Upper lobe of left lung (tissue), 6 donors: ENCODE measurements around the gene ABCA6. TPM values are rescaled to one million over a fixed set of nuclear protein-coding genes. Genes with fewer than 3 reads are reported as not detected.
"Not testable (repeated sequence)": the region's sequence is repeated elsewhere in the genome, so short reads cannot be mapped to it uniquely, and the experiment has no call there.

Experiments used
- ATAC-seq, 2 donors: fragments of 200-7000 bp; cut with Tn5 transposase; one replicate each; pipeline ENCODE4 v1.9.1; 2022; ENCODE audit warnings: mild to moderate bottlenecking in 2 of 2, moderate library complexity in 2 of 2; ENCODE audit not compliant: low FRiP score in 2 of 2
- DNase-seq, 2 donors: peaks; one replicate each; pipeline ENCODE4 v3.0.0-alpha.2; 2019 to 2020
- H3K27ac ChIP-seq, 4 donors: fragments of 200-600 bp; sonication (generic); one replicate each; pipeline ENCODE4 v1.5.1; 2016 to 2019
- H3K27me3 ChIP-seq, 4 donors: fragments of 200-600 bp; sonication (generic); one replicate each; pipeline ENCODE4 v1.5.1; 2017 to 2019
- H3K36me3 ChIP-seq, 4 donors: fragments of 200-600 bp; sonication (generic); one replicate each; pipeline ENCODE4 v1.5.1; 2016 to 2019
- H3K4me1 ChIP-seq, 4 donors: fragments of 200-600 bp; sonication (generic); one replicate each; pipeline ENCODE4 v1.5.1; 2018 to 2019
- H3K4me3 ChIP-seq, 4 donors: fragments of 200-600 bp; sonication (generic); one replicate each; pipeline ENCODE4 v1.5.1; 2017 to 2019; ENCODE audit warnings: mild to moderate bottlenecking in 2 of 4, moderate library complexity in 1 of 4
- H3K9me3 ChIP-seq, 4 donors: fragments of 200-600 bp; sonication (generic); one replicate each; pipeline ENCODE4 v1.5.1; 2018 to 2019
- EP300 ChIP-seq, 4 donors: sonication (generic); formaldehyde crosslinking; IDR thresholded peaks; one replicate each; pipeline ENCODE4 v1.5.1; 2017; ENCODE audit warnings: antibody characterized with exemption in 4 of 4, control low read depth in 2 of 4
- POLR2A ChIP-seq, 4 donors: fragments of 450-650 bp; IDR thresholded peaks; one replicate each; pipeline ENCODE4 v1.5.1; 2016 to 2017; ENCODE audit warnings: antibody characterized with exemption in 4 of 4, mild to moderate bottlenecking in 2 of 4
- POLR2AphosphoS5 ChIP-seq, 2 donors: sonication (generic); formaldehyde crosslinking; IDR thresholded peaks; one replicate each; pipeline ENCODE4 v1.5.1; 2017; ENCODE audit warnings: antibody characterized with exemption in 2 of 2
- WGBS, 2 donors: methylation state at CpG; one replicate each; pipeline ENCODE4 v1.1.5; 2017 to 2018; 5-methylcytosine and 5-hydroxymethylcytosine counted together
- total RNA-seq, 6 donors: library from RNA; depleted of rRNA in 4 of 6; stranded (reverse); fragments of >200 nt in 4 of 6; gene quantifications; one replicate each; pipeline versions ENCODE4 v1.1.0 to v1.2.1, GENCODE V29; 2016 to 2021
- TF ChIP-seq, protein P1 (sequence below), 6 experiments: fragments of 450-650 bp in 4 of 6; fragments of 200-600 bp in 2 of 6; sonication (generic) in 2 of 6; IDR thresholded peaks; one replicate each; pipeline ENCODE4 v1.5.1; 2016 to 2019; ENCODE audit warnings: antibody characterized with exemption in 6 of 6
- donor health status: DM: no; HTN: no; CAD: no; lungs with moderate emphysema.
- donor health status: DM: no; HTN: yes; CAD: no; lungs with severe emphysema.

Gene ABCA6
- total RNA-seq, 6 donors from 2014 or later: 17.6 to 176 (median 44.3) TPM

DNA sequence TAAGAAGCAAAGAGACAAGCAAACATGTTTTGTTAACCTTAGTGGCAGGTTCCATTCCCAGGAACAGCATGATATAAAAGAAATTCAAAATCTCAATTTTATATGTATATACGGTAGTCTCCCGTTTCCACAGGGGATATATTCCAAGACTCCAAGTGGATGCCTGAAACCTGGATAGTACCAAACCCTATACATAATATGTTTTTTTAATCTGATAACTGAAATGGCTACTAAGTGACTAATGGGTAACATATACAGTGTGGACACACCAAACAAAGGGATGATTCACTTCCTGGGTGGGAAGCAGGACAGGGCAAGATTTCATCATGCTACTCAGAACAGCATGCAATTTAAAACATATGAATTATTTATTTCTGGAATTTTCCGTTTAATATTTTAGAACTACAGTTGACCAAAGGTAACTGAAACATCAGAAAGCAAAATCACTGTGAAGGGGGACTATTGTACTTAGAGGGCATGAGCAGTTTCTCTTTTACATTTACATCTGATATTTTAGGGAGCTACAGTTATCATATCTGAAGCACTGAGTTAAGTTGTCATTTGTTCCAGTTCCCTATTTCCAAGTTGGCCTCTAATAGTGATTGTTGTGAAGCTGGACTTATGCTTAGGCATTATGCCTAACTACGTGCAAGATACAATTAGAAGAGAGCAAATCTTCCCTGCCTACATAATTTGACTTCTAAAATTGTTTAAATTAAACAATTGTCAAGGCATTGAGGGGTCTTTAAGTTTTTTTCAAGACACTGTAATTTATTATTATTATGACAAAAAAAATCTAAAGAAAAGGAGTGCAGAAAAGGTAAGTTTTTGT is 34.1 kb upstream of the ABCA6 start:
- H3K4me1 ChIP-seq: peaks cover 0 to 4% (median 0%) of the 10 kb centered on the region in 4 donors
- WGBS, 2 donors: 82 to 90% methylated on average over 4 of the region's 4 CpGs
- H3K36me3 ChIP-seq: no peaks in the 10 kb centered on the region
- ATAC-seq (peak; percentile 53 to 83), DNase-seq (no peak)
- TF ChIP-seq, protein P1, sequence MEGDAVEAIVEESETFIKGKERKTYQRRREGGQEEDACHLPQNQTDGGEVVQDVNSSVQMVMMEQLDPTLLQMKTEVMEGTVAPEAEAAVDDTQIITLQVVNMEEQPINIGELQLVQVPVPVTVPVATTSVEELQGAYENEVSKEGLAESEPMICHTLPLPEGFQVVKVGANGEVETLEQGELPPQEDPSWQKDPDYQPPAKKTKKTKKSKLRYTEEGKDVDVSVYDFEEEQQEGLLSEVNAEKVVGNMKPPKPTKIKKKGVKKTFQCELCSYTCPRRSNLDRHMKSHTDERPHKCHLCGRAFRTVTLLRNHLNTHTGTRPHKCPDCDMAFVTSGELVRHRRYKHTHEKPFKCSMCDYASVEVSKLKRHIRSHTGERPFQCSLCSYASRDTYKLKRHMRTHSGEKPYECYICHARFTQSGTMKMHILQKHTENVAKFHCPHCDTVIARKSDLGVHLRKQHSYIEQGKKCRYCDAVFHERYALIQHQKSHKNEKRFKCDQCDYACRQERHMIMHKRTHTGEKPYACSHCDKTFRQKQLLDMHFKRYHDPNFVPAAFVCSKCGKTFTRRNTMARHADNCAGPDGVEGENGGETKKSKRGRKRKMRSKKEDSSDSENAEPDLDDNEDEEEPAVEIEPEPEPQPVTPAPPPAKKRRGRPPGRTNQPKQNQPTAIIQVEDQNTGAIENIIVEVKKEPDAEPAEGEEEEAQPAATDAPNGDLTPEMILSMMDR (IDR thresholded peaks at IDR 0.05): no peak
- TF ChIP-seq POLR2AphosphoS5 (IDR thresholded peaks at IDR 0.05) (no peak), POLR2A (IDR thresholded peaks at IDR 0.05) (no peak), EP300 (IDR thresholded peaks at IDR 0.05) (no peak)
- no peaks in the 10 kb centered on the region for H3K27me3 ChIP-seq
- H3K4me3 ChIP-seq: no peak overlapping the region
- no peaks in the 10 kb centered on the region for H3K9me3 ChIP-seq
- H3K27ac ChIP-seq: peak overlapping the region in 2 of 4 donors; percentile 6 to 7

DNA sequence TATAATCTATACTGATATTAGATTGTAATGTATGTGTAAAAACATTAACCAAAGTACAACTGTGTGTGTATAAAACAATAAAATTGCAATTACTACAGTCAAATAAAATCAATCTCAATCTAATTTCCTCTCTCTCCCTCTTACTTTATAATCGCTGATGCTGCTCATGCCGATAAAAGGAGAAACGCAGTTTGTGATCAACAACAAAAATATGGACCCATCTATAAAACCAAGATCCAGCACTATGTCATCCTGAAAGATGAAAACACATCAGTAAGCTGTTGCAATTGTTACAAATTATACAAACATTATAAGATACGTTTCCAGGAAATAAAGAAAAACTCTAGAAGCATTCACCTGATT is 33.5 kb upstream of the ABCA6 start:
- Histone ChIP-seq H3K36me3 (no peaks in the 10 kb centered on the region), H3K27me3 (no peaks in the 10 kb centered on the region), H3K27ac (no peak overlapping the region), H3K4me1 (peaks cover 0 to 4% (median 0%) of the 10 kb centered on the region in 4 donors), H3K9me3 (no peaks in the 10 kb centered on the region), H3K4me3 (no peak overlapping the region)
- TF ChIP-seq, protein P1 (IDR thresholded peaks at IDR 0.05): no peak
- TF ChIP-seq POLR2AphosphoS5 (IDR thresholded peaks at IDR 0.05): no peak
- WGBS, 2 donors: 80 to 86% methylated on average over 4 of the region's 4 CpGs
- no peak for DNase-seq
- no peak for ATAC-seq

DNA sequence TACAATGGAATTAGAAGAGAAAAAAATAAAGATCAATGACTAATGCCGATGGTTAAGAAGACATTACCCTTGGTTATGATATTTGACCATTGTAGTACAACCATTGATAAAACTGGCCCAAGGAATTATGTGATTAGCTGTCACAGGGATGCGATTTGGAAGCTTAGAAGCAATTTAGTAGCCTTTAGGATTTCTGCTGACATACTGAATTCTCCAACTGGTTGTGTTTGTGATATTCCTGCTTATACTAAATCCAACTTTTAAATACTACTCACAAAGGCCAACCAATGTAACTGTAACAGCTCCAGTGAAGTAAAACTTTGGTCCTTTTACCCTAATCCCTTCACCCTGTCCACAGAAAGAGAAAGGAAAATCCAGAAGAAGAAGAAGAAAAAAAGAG is 31.4 kb upstream of the ABCA6 start:
- WGBS, 2 donors: 62 to 66% methylated on average over 2 of the region's 2 CpGs
- Histone ChIP-seq H3K27ac (no peak overlapping the region), H3K4me3 (no peak overlapping the region), H3K9me3 (no peaks in the 10 kb centered on the region), H3K27me3 (no peaks in the 10 kb centered on the region), H3K36me3 (no peaks in the 10 kb centered on the region), H3K4me1 (no peaks in the 10 kb centered on the region)
- TF ChIP-seq EP300 (IDR thresholded peaks at IDR 0.05) (no peak), POLR2AphosphoS5 (IDR thresholded peaks at IDR 0.05) (no peak), POLR2A (IDR thresholded peaks at IDR 0.05) (no peak)
- TF ChIP-seq, protein P1 (IDR thresholded peaks at IDR 0.05): no peak
- no peak for ATAC-seq
- no peak for DNase-seq

DNA sequence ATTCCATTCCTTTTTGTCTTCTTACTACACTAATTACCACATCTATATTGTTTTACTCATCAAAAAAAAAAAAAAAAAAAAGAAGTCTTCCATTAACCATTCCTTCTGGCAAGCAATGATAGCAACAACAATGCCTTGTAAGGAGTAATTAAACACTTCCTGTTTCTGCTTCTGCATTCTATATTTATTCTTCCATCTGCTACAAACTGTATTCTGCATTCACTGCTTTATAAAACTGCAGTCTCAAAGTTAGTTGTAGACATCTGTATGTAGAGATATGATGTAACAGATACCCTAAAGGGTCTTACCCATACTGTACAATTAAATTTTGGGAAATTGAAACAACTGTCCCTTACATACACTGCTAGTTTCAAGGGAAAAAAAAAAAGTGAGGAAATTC is 28.7 kb upstream of the ABCA6 start:
- Histone ChIP-seq H3K36me3 (no peaks in the 10 kb centered on the region), H3K4me1 (no peaks in the 10 kb centered on the region), H3K9me3 (no peaks in the 10 kb centered on the region), H3K27me3 (no peaks in the 10 kb centered on the region), H3K4me3 (no peak overlapping the region), H3K27ac (no peak overlapping the region)
- TF ChIP-seq POLR2AphosphoS5 (IDR thresholded peaks at IDR 0.05): no peak
- TF ChIP-seq POLR2A (IDR thresholded peaks at IDR 0.05): no peak
- TF ChIP-seq, protein P1 (IDR thresholded peaks at IDR 0.05): no peak
- no peak for TF ChIP-seq EP300 (IDR thresholded peaks at IDR 0.05)
- DNase-seq: no peak
- peak in 1 of 2 donors; percentile 42 for ATAC-seq

DNA sequence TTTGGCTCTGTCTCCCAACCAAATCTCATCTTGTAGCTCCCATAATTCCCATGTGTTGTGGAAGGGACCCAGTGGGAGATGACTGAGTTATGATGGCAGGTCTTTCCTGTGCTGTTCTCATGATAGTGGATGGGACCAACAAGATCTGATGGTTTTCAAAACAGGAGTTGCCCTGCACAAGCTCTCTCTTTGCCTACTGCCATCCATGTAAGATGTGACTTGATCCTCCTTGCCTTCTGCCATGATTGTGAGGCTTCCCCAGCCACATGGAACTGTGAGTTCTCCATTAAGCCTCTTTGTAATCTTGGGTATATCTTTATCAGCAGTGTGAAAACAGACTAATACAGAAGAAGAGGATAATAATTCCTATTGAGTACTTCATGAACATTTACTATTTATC is 26.9 kb upstream of the ABCA6 start:
- not testable (repeated sequence) for H3K4me1 ChIP-seq, H3K9me3 ChIP-seq, H3K27ac ChIP-seq, H3K27me3 ChIP-seq, H3K4me3 ChIP-seq, H3K36me3 ChIP-seq, DNase-seq, ATAC-seq
